Stomach (tissue), 9 donors: ENCODE results near the gene XYLT1. TPM values are rescaled to one million over a fixed set of nuclear protein-coding genes. Genes with fewer than 3 reads are reported as not detected.

Experiments used
- DNase-seq, 2 donors: peaks; one replicate each; pipeline versions ENCODE4 v3.0.0 to v3.0.0-alpha.2; 2013 to 2019
- H3K27ac ChIP-seq, 5 donors: fragments of 200-600 bp in 4 of 5; sonication (generic) in 4 of 5; one replicate each; pipeline ENCODE4 v1.5.1; 2013 to 2019; ENCODE audit warnings: mild to moderate bottlenecking in 1 of 5, moderate library complexity in 1 of 5
- H3K27me3 ChIP-seq, 3 donors: fragments of 200-600 bp; sonication (generic); one replicate each; pipeline ENCODE4 v1.5.1; 2017 to 2019; ENCODE audit warnings: mixed run types in 1 of 3
- H3K36me3 ChIP-seq, 4 donors: fragments of 200-600 bp; sonication (generic); 1 replicate in 3 of 4; 2 replicates in 1 of 4; pipeline ENCODE4 v1.5.1; 2016 to 2019
- H3K4me1 ChIP-seq, 4 donors: fragments of 200-600 bp; sonication (generic); one replicate each; pipeline ENCODE4 v1.5.1; 2016 to 2019
- H3K4me3 ChIP-seq, 4 donors: fragments of 200-600 bp; sonication (generic) in 3 of 4; one replicate each; pipeline ENCODE4 v1.5.1; 2016 to 2019; ENCODE audit warnings: mild to moderate bottlenecking in 1 of 4
- H3K9me3 ChIP-seq, 4 donors: fragments of 200-600 bp; sonication (generic); one replicate each; pipeline ENCODE4 v1.5.1; 2016 to 2019
- CTCF ChIP-seq, 7 experiments: fragments of 450-650 bp in 4 of 7; fragments of 200-600 bp in 3 of 7; sonication (generic) in 3 of 7; IDR thresholded peaks; one replicate each; pipeline ENCODE4 v1.5.1; 2016 to 2019; ENCODE audit warnings: antibody characterized with exemption in 7 of 7, control low read depth in 2 of 7, mild to moderate bottlenecking in 1 of 7
- EP300 ChIP-seq: sonication (generic); formaldehyde crosslinking; IDR thresholded peaks from one replicate; pipeline ENCODE4 v1.6.1; 2017; ENCODE audit warnings: antibody characterized with exemption
- POLR2A ChIP-seq, 4 donors: fragments of 450-650 bp; IDR thresholded peaks; one replicate each; pipeline ENCODE4 v1.6.1; 2016; ENCODE audit warnings: antibody characterized with exemption in 4 of 4, control low read depth in 2 of 4, mild to moderate bottlenecking in 1 of 4, moderate library complexity in 1 of 4
- POLR2AphosphoS5 ChIP-seq, 3 donors: sonication (generic); formaldehyde crosslinking; IDR thresholded peaks; one replicate each; pipeline ENCODE4 v1.6.1; 2016; ENCODE audit warnings: antibody characterized with exemption in 3 of 3
- WGBS, 5 donors: extraction: QIAGEN DNeasy Blood & Tissue Kit in 3 of 5; methylation state at CpG; one replicate each; pipeline versions ENCODE4 v1.1.5 to v1.1.7; 2013 to 2018; 5-methylcytosine and 5-hydroxymethylcytosine counted together
- intact Hi-C: fragments of 100-400 bp; cut with DNase I; formaldehyde crosslinking; loops from one replicate; pipeline ENCODE4 v1.15.1; 2023; ENCODE audit warnings: low total_unique reads
- polyA plus RNA-seq, 3 donors: library from polyadenylated mRNA; stranded (reverse); fragments of 200-250 nt; gene quantifications; one replicate each; pipeline ENCODE4 v1.2.3, GENCODE V29; 2013
- total RNA-seq, 5 donors: library from RNA; depleted of rRNA; stranded (reverse); fragments of >200 nt; gene quantifications; one replicate each; pipeline versions ENCODE4 v1.1.0 to v1.2.3, GENCODE V29; 2014 to 2016
- donor health status: healthy with polysubstance abuse.
- donor health status: Bipolar disorder and iron deficiency.
- donor health status: healthy.

Gene XYLT1
- total and polyA plus RNA-seq, 8 donors, result 0.87 to 59.5 (median 9.5) TPM

GRCh38 chr16:17082095-17082882, 388.5 kb downstream of the XYLT1 start:
- Histone ChIP-seq H3K4me1 (no peaks in the 10 kb centered on the region), H3K4me3 (no peak overlapping the region), H3K36me3 (no peaks in the 10 kb centered on the region), H3K27me3 (peaks cover 0 to 19% (median 0%) of the 10 kb centered on the region in 3 donors), H3K9me3 (no peaks in the 10 kb centered on the region), H3K27ac (no peak overlapping the region)
- DNase-seq, result no peak
- no peak for TF ChIP-seq CTCF (IDR thresholded peaks at IDR 0.05)
- TF ChIP-seq POLR2A (IDR thresholded peaks at IDR 0.05), result no peak
- intact Hi-C loops, result no loop called here
- 70 to 87% (median 84%) methylated on average over 7 of the region's 7 CpGs for WGBS, 5 donors

DNA sequence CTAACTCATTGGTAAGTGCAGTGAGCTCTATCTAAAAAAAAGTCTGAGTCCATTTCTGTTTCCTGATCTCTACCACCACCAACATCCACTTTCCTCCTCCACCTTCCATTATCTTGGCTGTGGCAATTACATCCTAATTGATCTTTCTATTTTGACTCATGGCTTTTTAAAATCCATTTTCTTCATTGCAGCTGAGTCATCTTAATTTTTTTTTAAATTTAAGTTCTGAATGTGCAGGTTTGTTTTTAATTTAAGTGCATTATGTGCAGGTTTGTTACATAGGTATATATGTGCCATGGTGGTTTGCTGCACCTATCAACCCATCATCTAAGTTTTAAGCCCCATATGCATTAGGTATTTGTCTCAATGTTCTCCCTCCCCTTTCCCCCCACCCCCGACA, 390.7 kb downstream of the XYLT1 start:
- DNase-seq, result no peak
- H3K36me3 ChIP-seq, result no peaks in the 10 kb centered on the region
- peaks cover 0 to 30% (median 0%) of the 10 kb centered on the region in 3 donors for H3K27me3 ChIP-seq
- no peaks in the 10 kb centered on the region for H3K9me3 ChIP-seq
- no peak overlapping the region for H3K27ac ChIP-seq
- H3K4me1 ChIP-seq, result no peaks in the 10 kb centered on the region
- intact Hi-C loops, result no loop called here
- no peak overlapping the region for H3K4me3 ChIP-seq
- 57 to 93% (median 75%) methylated on average over 1 of the region's 1 CpG for WGBS, 5 donors
- TF ChIP-seq CTCF (IDR thresholded peaks at IDR 0.05) (no peak), EP300 (no peak), POLR2A (IDR thresholded peaks at IDR 0.05) (no peak), POLR2AphosphoS5 (IDR thresholded peaks at IDR 0.05) (no peak)

- 64 to 79% (median 73%) methylated on average over 5 of the region's 5 CpGs for WGBS, 5 donors
- peak in 1 of 2 donors; percentile 4 for DNase-seq
These were observed 391.7 kb downstream of the XYLT1 start for GRCh38 chr16:17078931-17079631.

GRCh38 chr16:17076818-17077498, 393.8 kb downstream of the XYLT1 start:
- Histone ChIP-seq H3K9me3 (no peaks in the 10 kb centered on the region), H3K36me3 (no peaks in the 10 kb centered on the region), H3K4me1 (no peaks in the 10 kb centered on the region), H3K27me3 (peaks cover 0 to 20% (median 0%) of the 10 kb centered on the region in 3 donors), H3K4me3 (no peak overlapping the region), H3K27ac (no peak overlapping the region)
- 86 to 89% (median 87%) methylated on average over 5 of the region's 5 CpGs for WGBS, 5 donors
- intact Hi-C loops, result no loop called here
- TF ChIP-seq CTCF (IDR thresholded peaks at IDR 0.05) (no peak), EP300 (no peak), POLR2A (IDR thresholded peaks at IDR 0.05) (no peak), POLR2AphosphoS5 (IDR thresholded peaks at IDR 0.05) (no peak)
- DNase-seq, result no peak

More at GRCh38 chr16:17078931-17079631, 391.7 kb downstream of the XYLT1 start:
- no peak for TF ChIP-seq EP300
- TF ChIP-seq POLR2A (IDR thresholded peaks at IDR 0.05), result no peak
- no peaks in the 10 kb centered on the region for H3K4me1 ChIP-seq
- intact Hi-C loops, result no loop called here
- H3K36me3 ChIP-seq, result no peaks in the 10 kb centered on the region
- peaks cover 0 to 30% (median 0%) of the 10 kb centered on the region in 3 donors for H3K27me3 ChIP-seq
- no peak overlapping the region for H3K27ac ChIP-seq
- no peaks in the 10 kb centered on the region for H3K9me3 ChIP-seq
- no peak overlapping the region for H3K4me3 ChIP-seq
